Neutrophil (primary cell): ENCODE measurements around the gene KRTAP10-9.
"Not testable (repeated sequence)": the region's sequence is repeated elsewhere in the genome, so short reads cannot be mapped to it uniquely, and the experiment has no call there.

Experiments
- H3K27ac ChIP-seq: fragments of 200-600 bp; sonication (generic); 2 replicates; pipeline ENCODE4 v1.5.1; 2016; ENCODE audit warnings: mild to moderate bottlenecking, moderate library complexity
- H3K27me3 ChIP-seq: fragments of 200-600 bp; sonication (generic); 2 replicates; pipeline ENCODE4 v1.6.0; 2016; ENCODE audit warnings: mild to moderate bottlenecking
- H3K36me3 ChIP-seq: fragments of 200-600 bp; sonication (generic); 2 replicates; pipeline ENCODE4 v1.5.1; 2017
- H3K4me1 ChIP-seq, 2 experiments: fragments of 200-600 bp in 1 of 2; sonication (generic) in 1 of 2; 1 replicate in 1 of 2; 2 replicates in 1 of 2; pipeline versions ENCODE4 v1.5.1 to v1.6.1; 2013 to 2016; ENCODE audit warnings: low read depth in 1 of 2, low read length in 1 of 2, mild to moderate bottlenecking in 1 of 2, moderate library complexity in 1 of 2; ENCODE audit not compliant: control insufficient read depth in 1 of 2, insufficient read depth in 1 of 2
- H3K4me3 ChIP-seq, 2 experiments: fragments of 200-600 bp in 1 of 2; sonication (generic) in 1 of 2; 1 replicate in 1 of 2; 2 replicates in 1 of 2; pipeline ENCODE4 v1.5.1; 2013 to 2016; ENCODE audit warnings: low read depth in 1 of 2, low read length in 1 of 2, mild to moderate bottlenecking in 1 of 2, moderate library complexity in 1 of 2
- H3K9me3 ChIP-seq: fragments of 200-600 bp; sonication (generic); 2 replicates; pipeline ENCODE4 v1.5.1; 2016
- CTCF ChIP-seq: fragments of 200-600 bp; sonication (generic); IDR thresholded peaks from 2 replicates; pipeline ENCODE4 v1.5.1; 2016; ENCODE audit warnings: antibody characterized with exemption

KRTAP10-9 gene

GRCh38 chr21:44589586-44590305 is 37.1 kb upstream of the KRTAP10-9 start:
- H3K4me3 ChIP-seq = no peak overlapping the region
- H3K9me3 ChIP-seq = no peaks in the 10 kb centered on the region
- no peak overlapping the region for H3K27ac ChIP-seq
- H3K27me3 ChIP-seq = peaks cover 29% of the 10 kb centered on the region
- H3K36me3 ChIP-seq = no peaks in the 10 kb centered on the region
- no peaks in the 10 kb centered on the region for H3K4me1 ChIP-seq
- TF ChIP-seq CTCF = no peak

GRCh38 chr21:44590311-44590721 is 36.6 kb upstream of the KRTAP10-9 start:
- TF ChIP-seq CTCF = no peak
- Histone ChIP-seq H3K4me1 (no peaks in the 10 kb centered on the region), H3K27me3 (peaks cover 27% of the 10 kb centered on the region), H3K27ac (no peak overlapping the region), H3K4me3 (no peak overlapping the region), H3K36me3 (no peaks in the 10 kb centered on the region), H3K9me3 (no peaks in the 10 kb centered on the region)

GRCh38 chr21:44590897-44591800 is 35.7 kb upstream of the KRTAP10-9 start:
- not testable (repeated sequence) for H3K9me3 ChIP-seq, H3K27ac ChIP-seq, H3K4me3 ChIP-seq, H3K36me3 ChIP-seq, H3K4me1 ChIP-seq
- peaks cover 31% of the 10 kb centered on the region for H3K27me3 ChIP-seq

GRCh38 chr21:44591801-44592130 is 35.1 kb upstream of the KRTAP10-9 start:
- H3K36me3 ChIP-seq, H3K27ac ChIP-seq, H3K4me1 ChIP-seq, H3K4me3 ChIP-seq, H3K9me3 ChIP-seq: not testable (repeated sequence)
- H3K27me3 ChIP-seq = peaks cover 35% of the 10 kb centered on the region

GRCh38 chr21:44592446-44593311 is 34.2 kb upstream of the KRTAP10-9 start, which contains the start of gene KRTAP10-6:
Gene KRTAP10-6 (minus strand): TSS chr21:44592505. CDS start chr21:44592484, 21 bp downstream.
- no peaks in the 10 kb centered on the region for H3K9me3 ChIP-seq
- H3K27ac ChIP-seq = no peak within 1 kb of the TSS
- H3K36me3 ChIP-seq = no peaks in the 10 kb centered on the region
- no peaks in the 10 kb centered on the region for H3K4me1 ChIP-seq
- H3K27me3 ChIP-seq = peaks cover 35% of the 10 kb centered on the region
- H3K4me3 ChIP-seq = no peak within 1 kb of the TSS
- no peak for TF ChIP-seq CTCF

- Histone ChIP-seq H3K36me3 (no peaks in the 10 kb centered on the region), H3K4me1 (no peaks in the 10 kb centered on the region), H3K27me3 (peaks cover 41% of the 10 kb centered on the region), H3K27ac (no peak overlapping the region), H3K4me3 (no peak overlapping the region), H3K9me3 (no peaks in the 10 kb centered on the region)
- no peak for TF ChIP-seq CTCF
Measured at GRCh38 chr21:44593598-44594405, 33.1 kb upstream of the KRTAP10-9 start.
